Ovary (tissue), 9 donors: ENCODE measurements around the gene C14orf39. TPM values are rescaled to one million over a fixed set of nuclear protein-coding genes. Genes with fewer than 3 reads are reported as not detected.
"Not testable (repeated sequence)": the region's sequence is repeated elsewhere in the genome, so short reads cannot be mapped to it uniquely, and the experiment has no call there.

Experiments used
- DNase-seq, 5 donors: peaks; one replicate each; pipeline ENCODE4 v3.0.0-alpha.2; 2019 to 2020
- H3K27ac ChIP-seq, 2 donors: fragments of 200-600 bp; one replicate each; pipeline versions ENCODE4 v1.5.1 to v1.8.0; 2019 to 2022
- H3K27me3 ChIP-seq: fragments of 200-600 bp; one replicate; pipeline ENCODE4 v1.8.0; 2022
- H3K36me3 ChIP-seq: fragments of 200-600 bp; sonication (generic); one replicate; pipeline ENCODE4 v1.5.1; 2019
- H3K4me1 ChIP-seq: one replicate; pipeline ENCODE4 v1.8.1; 2013; ENCODE audit warnings: mild to moderate bottlenecking, moderate library complexity; ENCODE audit not compliant: insufficient read depth
- H3K4me3 ChIP-seq: fragments of 200-600 bp; sonication (generic); one replicate; pipeline ENCODE4 v1.5.1; 2017
- H3K9me3 ChIP-seq, 2 donors: fragments of 200-600 bp in 1 of 2; sonication (generic) in 1 of 2; one replicate each; pipeline versions ENCODE4 v1.5.1 to v1.8.1; 2013 to 2019; ENCODE audit warnings: mild to moderate bottlenecking in 1 of 2, moderate library complexity in 1 of 2
- CTCF ChIP-seq, 3 donors: fragments of 450-650 bp in 2 of 3; fragments of 200-600 bp in 1 of 3; IDR thresholded peaks; one replicate each; pipeline versions ENCODE4 v1.5.1 to v1.8.0; 2016 to 2022; ENCODE audit warnings: antibody characterized with exemption in 3 of 3, mild to moderate bottlenecking in 1 of 3
- EP300 ChIP-seq: sonication (generic); formaldehyde crosslinking; IDR thresholded peaks from one replicate; pipeline ENCODE4 v1.6.1; 2017; ENCODE audit warnings: antibody characterized with exemption
- POLR2A ChIP-seq: fragments of 450-650 bp; IDR thresholded peaks from one replicate; pipeline ENCODE4 v1.6.1; 2017; ENCODE audit warnings: antibody characterized with exemption, mild to moderate bottlenecking, moderate library complexity
- WGBS, 3 donors: extraction: QIAGEN DNeasy Blood & Tissue Kit in 1 of 3; methylation state at CpG; one replicate each; pipeline versions ENCODE4 v1.1.5 to v1.1.7; 2013 to 2017; 5-methylcytosine and 5-hydroxymethylcytosine counted together
- intact Hi-C, 4 donors: fragments of 100-400 bp; cut with DNase I; formaldehyde crosslinking; loops; one replicate each; pipeline versions ENCODE4 v1.11.0 to v1.15.1; 2022 to 2023
- polyA plus RNA-seq, 2 donors: library from polyadenylated mRNA; stranded (reverse); fragments of 200-250 nt in 1 of 2; fragments of 350-450 nt in 1 of 2; fragmentation: Illumina TruSeq in 1 of 2; extraction: RNeasy Lipid Tissue Mini Kit (QIAGEN cat#74804) in 1 of 2; gene quantifications; one replicate each; pipeline ENCODE4 v1.2.3, GENCODE V29; 2013 to 2014
- total RNA-seq, 7 donors: library from RNA; depleted of rRNA in 2 of 7; stranded (reverse); fragments of >200 nt in 2 of 7; fragmentation: NEBNext Ultra II Directional in 3 of 7; extraction: Animal tissue kit (Norgen Biotek cat#: 25700) in 3 of 7; gene quantifications; one replicate each; pipeline versions ENCODE4 v1.1.0 to v1.2.4, GENCODE V29; 2016 to 2023
- donor health status: DM: no; HTN: no; CAD: no; lungs with moderate emphysema.
- donor health status: DM: no; HTN: no; CAD: no.
- donor health status: Bipolar disorder and iron deficiency.
- donor health status: DM: yes; HTN: yes; CAD: no.
- donor health status: DM: no; HTN: no; CAD: no.
- donor health status: DM: yes; HTN: yes; CAD: no.

Gene C14orf39
- total and polyA plus RNA-seq, 9 donors, result 0.15 to 0.84 (median 0.45) TPM; not detected in 2

- WGBS, 3 donors, result 8 to 10% (median 10%) methylated on average over 25 of the region's 25 CpGs
- intact Hi-C loops, result no loop called here
- Histone ChIP-seq H3K9me3 (peaks cover 0 to 2% of the 10 kb centered on the region in 2 donors), H3K27ac (no peak overlapping the region), H3K36me3 (no peaks in the 10 kb centered on the region), H3K27me3 (peaks cover 2% of the 10 kb centered on the region), H3K4me3 (peak overlapping the region; percentile 12), H3K4me1 (no peaks in the 10 kb centered on the region)
- TF ChIP-seq CTCF (IDR thresholded peaks at IDR 0.05) (no peak), POLR2A (no peak), EP300 (no peak)
- no peak for DNase-seq
Observed at GRCh38 chr14:60485057-60485597, 736 bp downstream of the C14orf39 start.

DNA sequence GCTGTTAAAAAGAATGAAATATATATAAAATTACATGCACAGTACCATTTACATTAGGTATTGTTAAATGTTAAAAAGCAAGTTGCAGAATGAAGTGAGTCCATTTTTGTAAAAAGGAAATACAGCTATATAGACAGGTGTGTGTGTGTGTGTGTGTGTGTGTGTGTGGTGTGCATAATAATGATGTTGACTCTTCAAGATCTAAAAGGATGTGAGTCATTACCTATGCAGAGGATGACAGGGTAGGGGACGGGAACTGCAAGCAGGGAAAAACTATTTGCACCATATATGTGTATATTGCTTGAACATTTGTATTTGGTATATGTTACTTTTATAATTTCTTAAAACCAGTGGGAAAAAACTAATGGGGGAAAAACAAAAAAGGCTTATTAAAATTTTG is 3.1 kb downstream of the C14orf39 start:
- intact Hi-C loops, result no loop called here
- no peak for TF ChIP-seq CTCF (IDR thresholded peaks at IDR 0.05)
- no peak for TF ChIP-seq POLR2A
- no peak for TF ChIP-seq EP300
- WGBS, 3 donors, result 84 to 91% (median 86%) methylated on average over 1 of the region's 1 CpG

DNA sequence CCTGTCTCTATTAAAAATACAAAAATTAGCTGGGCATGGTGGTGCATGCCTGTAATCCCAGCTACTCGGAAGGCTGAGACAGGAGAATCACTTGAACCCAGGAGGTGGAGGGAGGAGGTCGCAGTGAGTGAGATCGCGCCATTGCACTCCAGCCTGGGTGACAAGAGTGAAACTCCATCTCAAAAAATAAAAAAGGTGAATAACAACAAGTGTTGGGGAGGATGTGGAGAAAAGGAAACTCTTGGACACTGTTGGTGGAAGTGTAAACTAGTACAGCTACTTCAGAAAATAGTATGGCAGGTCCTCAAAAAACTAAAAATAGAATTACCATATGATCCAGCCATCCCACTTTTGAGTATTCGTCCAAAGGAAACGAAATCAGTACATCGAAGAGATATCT is 5.6 kb downstream of the C14orf39 start:
- H3K9me3 ChIP-seq, DNase-seq, H3K27me3 ChIP-seq, H3K36me3 ChIP-seq, H3K27ac ChIP-seq, H3K4me3 ChIP-seq, intact Hi-C loops, H3K4me1 ChIP-seq: not testable (repeated sequence)
- 94 to 95% (median 95%) methylated on average over 7 of the region's 7 CpGs for WGBS, 3 donors

More for the DNA sequence above, 3.1 kb downstream of the C14orf39 start:
- Histone ChIP-seq H3K4me3 (no peak overlapping the region), H3K27me3 (peaks cover 2% of the 10 kb centered on the region), H3K9me3 (peaks cover 0 to 4% of the 10 kb centered on the region in 2 donors), H3K4me1 (no peaks in the 10 kb centered on the region), H3K27ac (no peak overlapping the region), H3K36me3 (no peaks in the 10 kb centered on the region)
- no peak for DNase-seq

GRCh38 chr14:60455875-60456274 is 30.0 kb downstream of the C14orf39 start:
- intact Hi-C loops, result no loop called here
- Histone ChIP-seq H3K4me3 (no peak overlapping the region), H3K27me3 (no peaks in the 10 kb centered on the region), H3K27ac (no peak overlapping the region), H3K36me3 (no peaks in the 10 kb centered on the region), H3K4me1 (no peaks in the 10 kb centered on the region), H3K9me3 (no peaks in the 10 kb centered on the region)
- no peak for TF ChIP-seq CTCF (IDR thresholded peaks at IDR 0.05)
- WGBS, 3 donors, result 45 to 56% (median 56%) methylated on average over 4 of the region's 4 CpGs
- no peak for DNase-seq

DNA sequence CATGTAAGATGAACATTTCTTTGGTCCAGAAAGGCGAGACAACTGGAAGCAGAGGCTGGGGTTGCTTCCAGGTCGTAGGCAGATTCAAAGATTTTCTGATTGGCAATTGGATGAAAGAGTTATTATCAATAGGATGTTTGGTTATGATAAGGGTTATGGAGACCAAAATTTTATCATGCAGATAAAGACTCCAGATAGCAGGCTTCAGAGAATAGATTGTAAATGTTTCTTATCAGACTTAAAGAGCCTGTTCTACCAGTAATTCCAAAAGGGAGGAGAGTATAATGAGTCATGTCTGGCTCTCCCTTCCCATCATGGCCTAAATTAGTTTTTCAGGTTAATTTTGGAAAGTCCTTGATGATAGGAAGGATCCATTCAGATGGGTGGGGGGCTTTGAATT is 55.6 kb downstream of the C14orf39 start:
- Histone ChIP-seq H3K27ac (no peak overlapping the region), H3K27me3 (no peaks in the 10 kb centered on the region)
- WGBS, 3 donors, result 57 to 72% (median 62%) methylated on average over 2 of the region's 2 CpGs

More for the DNA sequence above, 55.6 kb downstream of the C14orf39 start:
- TF ChIP-seq EP300 (no peak), POLR2A (no peak), CTCF (IDR thresholded peaks at IDR 0.05) (no peak)
- DNase-seq, result no peak
- H3K4me1 ChIP-seq, result no peaks in the 10 kb centered on the region
- H3K36me3 ChIP-seq, result no peaks in the 10 kb centered on the region
- no peak overlapping the region for H3K4me3 ChIP-seq
- intact Hi-C loops, result no loop called here
- H3K9me3 ChIP-seq, result no peaks in the 10 kb centered on the region
